Middle frontal gyrus (tissue), 1 donor: ENCODE data around the gene C4A.
"Not testable (repeated sequence)": the region's sequence is repeated elsewhere in the genome, so short reads cannot be mapped to it uniquely, and the experiment has no call there.

Experiments used
- DNase-seq: peaks from one replicate; pipeline ENCODE4 v3.0.0-alpha.2; 2015; ENCODE audit warnings: low spot score; ENCODE audit errors: extremely low spot score

Gene C4A

GRCh38 chr6:31981744-31982143 lies at the start of gene C4A:
TSS of gene C4A (plus strand) at chr6:31982057. CDS start at chr6:31982108, 51 bp downstream.
- DNase-seq = not testable (repeated sequence)

DNA sequence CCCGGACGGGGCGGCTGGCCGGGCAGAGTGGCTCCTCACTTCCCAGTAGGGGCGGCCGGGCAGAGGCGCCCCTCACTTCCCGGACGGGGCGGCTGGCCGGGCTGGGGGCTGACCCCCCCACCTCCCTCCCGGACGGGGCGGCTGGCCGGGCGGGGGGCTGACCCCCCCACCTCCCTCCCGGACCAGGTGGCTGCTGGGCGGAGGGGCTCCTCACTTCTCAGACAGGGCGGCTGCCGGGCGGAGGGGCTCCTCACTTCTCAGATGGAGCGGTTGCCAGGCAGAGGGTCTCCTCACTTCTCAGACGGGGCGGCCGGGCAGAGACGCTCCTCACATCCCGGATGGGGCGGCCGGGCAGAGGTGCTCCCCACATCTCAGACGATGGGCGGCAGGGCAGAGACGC lies 49.7 kb upstream of the C4A start:
- DNase-seq = not testable (repeated sequence)

DNA sequence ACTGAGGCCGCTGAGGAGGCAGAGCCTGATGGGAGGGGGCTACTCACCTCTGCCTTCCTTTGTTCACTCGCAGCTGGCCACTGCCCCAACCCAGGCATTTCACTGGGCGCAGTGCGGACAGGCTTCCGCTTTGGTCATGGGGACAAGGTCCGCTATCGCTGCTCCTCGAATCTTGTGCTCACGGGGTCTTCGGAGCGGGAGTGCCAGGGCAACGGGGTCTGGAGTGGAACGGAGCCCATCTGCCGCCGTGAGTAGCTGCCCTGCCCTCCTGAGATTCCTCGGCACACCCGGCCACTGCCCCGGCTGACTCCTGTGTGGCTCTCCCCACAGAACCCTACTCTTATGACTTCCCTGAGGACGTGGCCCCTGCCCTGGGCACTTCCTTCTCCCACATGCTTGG lies 48.3 kb upstream of the C4A start:
- no peak for DNase-seq

DNA sequence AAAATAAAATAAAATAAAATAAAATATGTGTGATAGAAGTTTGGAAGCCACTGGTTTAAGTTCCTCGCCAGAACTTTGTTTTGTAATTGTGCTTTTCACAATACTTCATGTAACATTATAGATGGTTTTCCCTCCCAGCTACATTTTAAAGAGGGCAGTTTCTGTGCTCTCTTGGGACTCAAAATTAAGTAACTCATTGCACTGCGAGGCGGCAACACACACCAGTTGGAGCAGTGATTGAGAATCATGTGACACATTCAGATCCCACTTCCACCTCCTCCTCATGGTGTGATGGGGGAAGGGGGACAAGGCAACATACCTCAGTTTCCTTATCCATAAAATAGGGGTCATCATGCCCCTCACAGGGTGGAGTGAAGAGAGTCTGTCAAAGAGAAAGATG lies 46.8 kb upstream of the C4A start:
- no peak for DNase-seq

DNA sequence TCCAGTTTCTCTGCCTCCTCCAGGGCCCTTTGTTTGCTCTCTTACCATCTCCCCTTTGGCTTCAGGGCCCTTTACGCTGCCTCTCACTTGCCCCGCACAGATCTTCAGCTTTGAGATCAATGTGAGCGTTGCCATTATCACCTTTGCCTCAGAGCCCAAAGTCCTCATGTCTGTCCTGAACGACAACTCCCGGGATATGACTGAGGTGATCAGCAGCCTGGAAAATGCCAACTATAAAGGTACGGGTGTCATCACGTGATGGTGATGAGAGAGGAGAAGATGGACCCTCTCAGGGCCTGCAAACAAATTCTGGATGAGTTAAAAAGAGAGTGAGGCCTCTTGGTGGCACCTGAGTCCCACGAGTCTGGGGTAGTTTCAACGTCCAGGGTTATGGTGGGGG lies 46.0 kb upstream of the C4A start:
- DNase-seq = no peak

- no peak for DNase-seq
Measured at GRCh38 chr6:31940256-31940664, 41.6 kb upstream of the C4A start.

- DNase-seq = no peak
Measured at GRCh38 chr6:31943742-31944141, 38.1 kb upstream of the C4A start.

DNA sequence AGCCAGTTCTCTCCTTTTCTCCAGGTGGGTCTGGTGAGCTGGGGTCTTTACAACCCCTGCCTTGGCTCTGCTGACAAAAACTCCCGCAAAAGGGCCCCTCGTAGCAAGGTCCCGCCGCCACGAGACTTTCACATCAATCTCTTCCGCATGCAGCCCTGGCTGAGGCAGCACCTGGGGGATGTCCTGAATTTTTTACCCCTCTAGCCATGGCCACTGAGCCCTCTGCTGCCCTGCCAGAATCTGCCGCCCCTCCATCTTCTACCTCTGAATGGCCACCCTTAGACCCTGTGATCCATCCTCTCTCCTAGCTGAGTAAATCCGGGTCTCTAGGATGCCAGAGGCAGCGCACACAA lies 36.7 kb upstream of the C4A start:
- DNase-seq = no peak

DNA sequence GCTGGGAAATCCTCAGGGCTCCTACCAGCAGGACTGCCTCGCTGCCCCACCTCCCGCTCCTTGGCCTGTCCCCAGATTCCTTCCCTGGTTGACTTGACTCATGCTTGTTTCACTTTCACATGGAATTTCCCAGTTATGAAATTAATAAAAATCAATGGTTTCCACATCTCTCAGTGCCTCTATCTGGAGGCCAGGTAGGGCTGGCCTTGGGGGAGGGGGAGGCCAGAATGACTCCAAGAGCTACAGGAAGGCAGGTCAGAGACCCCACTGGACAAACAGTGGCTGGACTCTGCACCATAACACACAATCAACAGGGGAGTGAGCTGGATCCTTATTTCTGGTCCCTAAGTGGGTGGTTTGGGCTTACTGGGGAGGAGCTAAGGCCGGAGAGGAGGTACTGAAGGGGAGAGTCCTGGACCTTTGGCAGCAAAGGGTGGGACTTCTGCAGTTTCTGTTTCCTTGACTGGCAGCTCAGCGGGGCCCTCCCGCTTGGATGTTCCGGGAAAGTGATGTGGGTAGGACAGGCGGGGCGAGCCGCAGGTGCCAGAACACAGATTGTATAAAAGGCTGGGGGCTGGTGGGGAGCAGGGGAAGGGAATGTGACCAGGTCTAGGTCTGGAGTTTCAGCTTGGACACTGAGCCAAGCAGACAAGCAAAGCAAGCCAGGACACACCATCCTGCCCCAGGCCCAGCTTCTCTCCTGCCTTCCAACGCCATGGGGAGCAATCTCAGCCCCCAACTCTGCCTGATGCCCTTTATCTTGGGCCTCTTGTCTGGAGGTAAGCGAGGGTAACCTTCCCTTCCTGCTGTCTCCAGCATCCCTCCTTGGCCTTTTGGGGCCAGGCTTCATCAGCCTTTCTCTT lies 36.1 kb upstream of the C4A start, which contains the start of gene CFB:
Gene CFB, plus strand, starts transcription at position 589 of the 863 bp plus-strand sequence. Its CDS starts 127 bp downstream, at position 716.
- no peak for DNase-seq

DNA sequence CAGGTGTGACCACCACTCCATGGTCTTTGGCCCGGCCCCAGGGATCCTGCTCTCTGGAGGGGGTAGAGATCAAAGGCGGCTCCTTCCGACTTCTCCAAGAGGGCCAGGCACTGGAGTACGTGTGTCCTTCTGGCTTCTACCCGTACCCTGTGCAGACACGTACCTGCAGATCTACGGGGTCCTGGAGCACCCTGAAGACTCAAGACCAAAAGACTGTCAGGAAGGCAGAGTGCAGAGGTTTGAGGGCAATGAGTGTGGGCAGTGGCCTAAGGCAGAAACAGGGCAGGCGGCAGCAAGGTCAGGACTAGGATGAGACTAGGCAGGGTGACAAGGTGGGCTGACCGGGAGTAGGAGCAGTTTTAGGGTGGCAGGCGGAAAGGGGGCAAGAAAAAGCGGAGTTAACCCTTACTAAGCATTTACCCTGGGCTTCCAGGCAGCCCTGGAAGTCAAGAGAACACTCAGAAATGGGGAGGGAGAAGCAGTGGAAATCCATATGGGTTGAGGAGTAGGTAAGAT lies 35.4 kb upstream of the C4A start:
- no peak for DNase-seq

GRCh38 chr6:31947070-31947675 lies 34.7 kb upstream of the C4A start:
- DNase-seq = no peak

DNA sequence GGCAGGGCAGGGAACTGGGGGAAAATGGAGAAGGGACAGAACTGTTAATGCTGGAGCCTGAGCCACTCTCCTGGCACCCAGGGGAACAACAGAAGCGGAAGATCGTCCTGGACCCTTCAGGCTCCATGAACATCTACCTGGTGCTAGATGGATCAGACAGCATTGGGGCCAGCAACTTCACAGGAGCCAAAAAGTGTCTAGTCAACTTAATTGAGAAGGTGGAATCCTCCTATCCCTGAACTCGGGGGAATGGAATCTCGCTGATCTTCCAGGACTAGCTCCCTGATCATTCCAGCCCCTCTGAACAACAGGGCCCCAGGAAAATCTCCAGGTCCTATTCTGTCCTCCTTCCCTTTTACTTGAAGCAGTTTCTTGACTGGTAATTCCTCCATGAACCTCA lies 34.0 kb upstream of the C4A start:
- DNase-seq = no peak

DNA sequence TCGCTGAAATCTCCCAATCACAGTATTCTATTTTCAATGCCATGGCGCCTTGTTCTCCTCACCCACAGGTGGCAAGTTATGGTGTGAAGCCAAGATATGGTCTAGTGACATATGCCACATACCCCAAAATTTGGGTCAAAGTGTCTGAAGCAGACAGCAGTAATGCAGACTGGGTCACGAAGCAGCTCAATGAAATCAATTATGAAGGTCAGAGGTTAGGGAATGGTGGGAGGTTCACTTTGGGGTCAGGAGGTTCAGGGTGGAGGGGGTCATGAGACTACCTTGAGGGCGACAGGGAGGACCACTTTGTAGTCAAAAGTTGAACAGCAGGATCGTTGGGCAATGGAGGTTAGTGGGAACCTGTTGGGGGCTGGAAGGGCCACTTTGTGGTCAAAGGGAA lies 33.6 kb upstream of the C4A start:
- no peak for DNase-seq

DNA sequence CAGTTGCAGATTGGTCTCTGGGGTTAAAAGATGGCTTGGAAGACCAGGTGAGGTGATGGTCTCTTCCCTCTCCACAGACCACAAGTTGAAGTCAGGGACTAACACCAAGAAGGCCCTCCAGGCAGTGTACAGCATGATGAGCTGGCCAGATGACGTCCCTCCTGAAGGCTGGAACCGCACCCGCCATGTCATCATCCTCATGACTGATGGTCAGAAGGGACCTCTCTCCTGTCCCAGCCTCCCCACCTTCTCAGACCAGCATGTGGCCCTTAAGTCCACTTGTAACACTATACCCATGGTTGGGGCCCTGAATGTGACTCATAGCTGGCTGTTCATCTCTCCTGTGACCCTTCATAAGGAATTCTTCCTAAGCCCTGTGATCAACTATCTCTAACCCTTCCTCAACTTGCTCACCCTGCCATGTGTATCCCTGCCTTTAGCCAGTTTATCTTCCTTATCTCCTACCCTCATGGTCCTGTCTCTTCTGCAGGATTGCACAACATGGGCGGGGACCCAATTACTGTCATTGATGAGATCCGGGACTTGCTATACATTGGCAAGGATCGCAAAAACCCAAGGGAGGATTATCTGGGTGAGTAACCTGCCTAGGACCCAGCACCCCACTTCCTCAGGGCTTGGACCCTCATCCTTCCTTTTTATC lies 33.0 kb upstream of the C4A start:
- DNase-seq = no peak

DNA sequence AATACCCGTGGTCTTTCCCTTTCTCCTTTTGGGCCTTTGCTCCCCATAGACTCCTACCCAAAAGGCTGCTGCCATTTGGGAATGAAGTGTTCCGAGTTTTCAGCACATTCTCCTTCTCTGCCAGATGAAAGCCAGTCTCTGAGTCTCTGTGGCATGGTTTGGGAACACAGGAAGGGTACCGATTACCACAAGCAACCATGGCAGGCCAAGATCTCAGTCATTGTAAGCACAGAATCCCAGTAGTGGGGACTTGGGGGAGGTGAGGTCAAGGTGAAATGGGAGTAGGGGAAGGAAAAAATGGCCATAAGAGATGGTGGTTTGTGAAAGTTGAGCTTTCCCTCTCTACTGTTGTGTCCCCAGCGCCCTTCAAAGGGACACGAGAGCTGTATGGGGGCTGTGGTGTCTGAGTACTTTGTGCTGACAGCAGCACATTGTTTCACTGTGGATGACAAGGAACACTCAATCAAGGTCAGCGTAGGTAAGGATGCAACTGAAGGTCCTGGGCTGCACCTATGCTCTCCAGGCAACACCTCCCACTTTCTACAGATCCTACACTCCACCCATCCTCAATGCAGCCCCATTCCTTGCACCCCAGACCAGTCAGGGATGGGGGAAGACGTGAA lies 31.8 kb upstream of the C4A start:
- DNase-seq = no peak

- DNase-seq = no peak
Measured at GRCh38 chr6:31952140-31952805, 29.6 kb upstream of the C4A start.

- DNase-seq = no peak
Measured at GRCh38 chr6:31952890-31953289, 29.0 kb upstream of the C4A start.

DNA sequence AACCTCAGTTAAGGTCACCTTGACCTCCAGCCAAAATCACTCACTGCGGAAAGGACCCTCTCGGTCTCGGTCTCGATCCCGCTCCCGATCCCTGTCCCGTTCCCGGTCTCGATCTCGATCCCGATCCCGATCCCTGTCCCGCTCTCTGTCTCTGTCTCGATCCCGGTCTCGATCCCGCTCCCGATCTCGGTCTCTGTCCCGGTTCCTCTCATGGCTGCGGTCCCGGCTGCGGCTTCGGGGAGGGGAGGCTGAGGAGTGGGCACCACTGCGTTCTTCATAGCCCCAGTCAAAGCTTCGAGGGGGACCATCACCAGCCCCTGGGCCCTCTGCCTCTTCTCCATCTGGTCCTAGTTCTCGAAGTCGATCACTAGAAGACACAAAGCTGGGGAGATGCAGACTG lies 27.3 kb upstream of the C4A start:
- DNase-seq = no peak

DNA sequence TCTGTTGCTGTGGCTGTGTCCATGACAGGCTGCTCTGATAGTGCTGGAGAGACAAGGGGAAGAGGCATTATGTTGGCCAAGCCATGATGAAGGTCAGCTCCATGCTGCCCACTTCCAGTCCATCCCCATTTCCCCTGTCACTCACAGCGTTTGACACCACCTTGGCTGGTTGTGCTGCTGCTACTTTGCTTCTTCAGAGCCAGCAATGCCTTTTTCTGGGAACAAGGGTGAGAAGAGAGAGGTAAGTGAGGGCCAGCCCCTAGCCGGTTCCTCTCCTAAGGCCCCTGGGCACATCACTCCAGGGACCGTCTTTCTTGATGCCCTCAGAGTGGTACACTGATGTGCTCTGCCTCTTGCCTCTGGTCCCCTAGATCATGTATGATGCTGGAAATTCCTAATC lies 25.1 kb upstream of the C4A start:
- DNase-seq = no peak

GRCh38 chr6:31958412-31958740 lies 23.5 kb upstream of the C4A start:
- no peak for DNase-seq
